Uterus (tissue), 2 donors: ENCODE measurements around the gene VANGL2.

Source experiments
- CTCF ChIP-seq, 4 experiments: fragments of 200-600 bp in 2 of 4; fragments of 450-650 bp in 2 of 4; sonication (generic) in 2 of 4; IDR thresholded peaks; one replicate each; pipeline ENCODE4 v1.5.1; 2016 to 2019; ENCODE audit warnings: antibody characterized with exemption in 4 of 4, mild to moderate bottlenecking in 2 of 4, moderate library complexity in 1 of 4
- POLR2A ChIP-seq, 2 donors: fragments of 450-650 bp; IDR thresholded peaks; one replicate each; pipeline ENCODE4 v1.6.1; 2016; ENCODE audit warnings: antibody characterized with exemption in 2 of 2, mild to moderate bottlenecking in 1 of 2, moderate library complexity in 1 of 2

DNA sequence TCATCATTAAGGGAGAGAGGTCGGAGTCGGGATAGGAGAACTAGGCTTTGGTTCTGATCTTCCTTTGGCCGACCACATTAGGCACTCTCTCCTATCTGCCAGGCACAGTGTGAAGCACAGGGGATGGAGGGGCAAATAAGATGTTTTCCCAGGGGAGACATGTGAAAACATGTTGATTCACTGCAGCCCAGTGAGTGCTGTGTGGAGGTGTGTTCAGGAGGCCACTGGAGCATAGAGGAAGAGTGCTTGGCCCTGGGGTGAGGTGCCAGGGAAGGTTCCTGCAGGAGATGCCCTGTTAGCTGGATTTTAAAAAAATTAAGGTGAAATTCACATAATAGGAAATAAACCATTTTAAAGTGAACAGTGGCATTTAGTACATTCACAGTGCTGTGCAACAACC is 3.7 kb downstream of the VANGL2 start:
- no peak for TF ChIP-seq CTCF (IDR thresholded peaks at IDR 0.05)
- TF ChIP-seq POLR2A (IDR thresholded peaks at IDR 0.05), result no peak
